Endodermal cell (in vitro differentiated cells): ENCODE results near the gene FNDC1. TPM values are rescaled to one million over a fixed set of nuclear protein-coding genes. Genes with fewer than 3 reads are reported as not detected.

Experiments used
- DNase-seq: peaks from one replicate; pipeline ENCODE4 v3.0.0-alpha.2; 2017
- H3K27ac ChIP-seq: 2 replicates; pipeline ENCODE4 v1.5.1; 2013; ENCODE audit warnings: mild to moderate bottlenecking, low read depth, low read length, moderate library complexity
- H3K27me3 ChIP-seq: 2 replicates; pipeline ENCODE4 v1.6.1; 2013; ENCODE audit warnings: mild to moderate bottlenecking, low read length, moderate library complexity; ENCODE audit not compliant: insufficient read depth, control insufficient read depth, poor library complexity, severe bottlenecking
- H3K36me3 ChIP-seq: 2 replicates; pipeline ENCODE4 v1.7.0; 2013; ENCODE audit warnings: mild to moderate bottlenecking, low read length, moderate library complexity; ENCODE audit not compliant: control insufficient read depth, insufficient read depth
- H3K4me1 ChIP-seq: one replicate; pipeline ENCODE4 v1.7.0; 2013; ENCODE audit warnings: low read length; ENCODE audit not compliant: control insufficient read depth, insufficient read depth
- H3K4me3 ChIP-seq: 2 replicates; pipeline ENCODE4 v1.5.1; 2013; ENCODE audit warnings: mild to moderate bottlenecking, low read length, moderate library complexity
- H3K9ac ChIP-seq: 2 replicates; pipeline ENCODE4 v1.6.1; 2013; ENCODE audit warnings: mild to moderate bottlenecking, low read length, moderate library complexity; ENCODE audit not compliant: poor library complexity, severe bottlenecking; ENCODE audit errors: extremely low read depth
- H3K9me3 ChIP-seq: 2 replicates; pipeline ENCODE4 v1.6.1; 2013; ENCODE audit warnings: mild to moderate bottlenecking, low read length, moderate library complexity; ENCODE audit not compliant: control insufficient read depth
- H3K27ac Mint-ChIP-seq: 2 replicates; pipeline ENCODE4 v1.8.0; 2020; ENCODE audit warnings: mixed read lengths
- H3K27me3 Mint-ChIP-seq: 2 replicates; pipeline ENCODE4 v1.8.0; 2021; ENCODE audit warnings: mild to moderate bottlenecking, mixed read lengths; ENCODE audit not compliant: insufficient read depth
- H3K36me3 Mint-ChIP-seq: 2 replicates; pipeline ENCODE4 v1.8.0; 2020; ENCODE audit warnings: low read depth, mixed read lengths
- H3K4me1 Mint-ChIP-seq: 2 replicates; pipeline ENCODE4 v1.8.0; 2020; ENCODE audit warnings: mixed read lengths
- H3K4me3 Mint-ChIP-seq: 2 replicates; pipeline ENCODE4 v1.8.0; 2020; ENCODE audit warnings: mild to moderate bottlenecking, moderate library complexity, mixed read lengths
- H3K9me3 Mint-ChIP-seq: 2 replicates; pipeline ENCODE4 v1.8.0; 2020; ENCODE audit warnings: mild to moderate bottlenecking, mixed read lengths
- CTCF ChIP-seq: fragments of 200-600 bp; sonication (generic); conservative IDR thresholded peaks from 2 replicates; pipeline ENCODE4 v1.5.0; 2021; ENCODE audit warnings: antibody characterized with exemption, mild to moderate bottlenecking
- WGBS, 2 experiments: methylation state at CpG; one replicate each; pipeline versions ENCODE4 v1.1.5 to v1.1.7; 2013; ENCODE audit warnings: missing lambda C conversion rate in 2 of 2, mixed read lengths in 1 of 2; ENCODE audit not compliant: insufficient coverage in 1 of 2, insufficient read length in 1 of 2; 5-methylcytosine and 5-hydroxymethylcytosine counted together
- total RNA-seq, 2 donors: library from RNA; stranded (reverse); fragmentation: NEBNext Ultra II Directional in 1 of 2; extraction: Animal tissue kit (Norgen Biotek cat#: 25700) in 1 of 2; gene quantifications; 2 replicates in 1 of 2; 3 replicates in 1 of 2; pipeline ENCODE4 v1.2.1, GENCODE V29; 2021

Gene FNDC1
- total RNA-seq, 2 donors from 2014 or later: 0.55 to 0.62 TPM

GRCh38 chr6:159271257-159271656, 102.1 kb downstream of the FNDC1 start:
- Histone ChIP-seq H3K9ac (no peak overlapping the region), H3K36me3 (no peaks in the 10 kb centered on the region), H3K4me3 (no peak overlapping the region), H3K27me3 (no peaks in the 10 kb centered on the region), H3K4me1 (no peaks in the 10 kb centered on the region), H3K27ac (no peak overlapping the region), H3K9me3 (peaks cover 4% of the 10 kb centered on the region)
- Mint-ChIP-seq H3K4me3 (no peak overlapping the region), H3K36me3 (no peaks in the 10 kb centered on the region), H3K27ac (no peak overlapping the region), H3K27me3 (peaks cover 10% of the 10 kb centered on the region), H3K4me1 (no peaks in the 10 kb centered on the region), H3K9me3 (peaks cover 7% of the 10 kb centered on the region)
- TF ChIP-seq CTCF: no peak
- no peak for DNase-seq
- WGBS, 2 experiments: 72 to 80% methylated on average over 6 to 10 of the region's 10 CpGs

GRCh38 chr6:159278626-159279025, 109.4 kb downstream of the FNDC1 start:
- Histone ChIP-seq H3K36me3 (no peaks in the 10 kb centered on the region), H3K9ac (no peak overlapping the region), H3K4me1 (no peaks in the 10 kb centered on the region), H3K4me3 (no peak overlapping the region), H3K9me3 (peaks cover 40% of the 10 kb centered on the region), H3K27me3 (no peaks in the 10 kb centered on the region), H3K27ac (no peak overlapping the region)
- Mint-ChIP-seq H3K4me1 (no peaks in the 10 kb centered on the region), H3K27me3 (peaks cover 20% of the 10 kb centered on the region), H3K4me3 (no peak overlapping the region), H3K9me3 (peaks cover 18% of the 10 kb centered on the region), H3K36me3 (no peaks in the 10 kb centered on the region), H3K27ac (no peak overlapping the region)
- TF ChIP-seq CTCF: no peak
- no peak for DNase-seq

- no peak overlapping the region for H3K27ac ChIP-seq
- H3K27me3 Mint-ChIP-seq: peaks cover 20% of the 10 kb centered on the region
- no peak for DNase-seq
- no peak overlapping the region for H3K4me3 Mint-ChIP-seq
- H3K27me3 ChIP-seq: no peaks in the 10 kb centered on the region
- H3K36me3 ChIP-seq: no peaks in the 10 kb centered on the region
- TF ChIP-seq CTCF: no peak
- peaks cover 40% of the 10 kb centered on the region for H3K9me3 ChIP-seq
- H3K4me1 ChIP-seq: no peaks in the 10 kb centered on the region
- H3K27ac Mint-ChIP-seq: no peak overlapping the region
- no peak overlapping the region for H3K9ac ChIP-seq
- WGBS, 2 experiments: 81 to 93% methylated on average over 9 to 10 of the region's 10 CpGs
- peaks cover 21% of the 10 kb centered on the region for H3K9me3 Mint-ChIP-seq
- H3K4me3 ChIP-seq: peak overlapping the region; percentile 14
- no peaks in the 10 kb centered on the region for H3K4me1 Mint-ChIP-seq
- H3K36me3 Mint-ChIP-seq: no peaks in the 10 kb centered on the region
Measured at GRCh38 chr6:159279790-159280277, 110.6 kb downstream of the FNDC1 start.
